Endothelial cell of umbilical vein (primary cell): ENCODE results near the gene ESYT3. TPM values are rescaled to one million over a fixed set of nuclear protein-coding genes. Genes with fewer than 3 reads are reported as not detected.

Source experiments
- BruUV-seq: library from RNA; stranded (reverse); fragments of 400-500 nt; replicated peaks from 2 replicates; lab custom pipeline; 2021; lab: Mats Ljungman, UMichigan
- CTCF ChIA-PET: fragments of 300-600, 350-600 bp; sonication (Branson Sonifier 250); formaldehyde crosslinking; loops from one replicate; lab custom pipeline; 2021; ENCODE audit warnings: antibody characterized with exemption, inconsistent platforms; lab: Charles Lee
- POLR2A ChIA-PET: fragments of 300-600, 350-600 bp; sonication (Branson Sonifier 250); formaldehyde crosslinking; loops from one replicate; lab custom pipeline; 2021; ENCODE audit warnings: antibody characterized with exemption, inconsistent platforms; lab: Charles Lee
- DNase-seq: peaks from one replicate; pipeline ENCODE4 v3.0.0-alpha.2; 2011; ENCODE audit warnings: low read depth, low spot score
- FAIRE-seq: peaks from 2 replicates; lab custom pipeline; 2011; peaks lifted over from hg19 to GRCh38; lab: Jason Lieb, UNC
- H2AFZ ChIP-seq: 2 replicates; pipeline ENCODE4 v1.6.0; 2012; ENCODE audit warnings: low read depth, low read length, control low read depth, inconsistent platforms
- H3K27ac ChIP-seq: 2 replicates; pipeline ENCODE4 v1.5.1; 2011; ENCODE audit warnings: low read depth, mild to moderate bottlenecking, control low read depth, low read length, moderate library complexity; ENCODE audit not compliant: insufficient read depth
- H3K27me3 ChIP-seq, 2 experiments: 2 replicates each; pipeline versions ENCODE4 v1.6.0 to v1.6.1; 2011; ENCODE audit warnings: low read length in 2 of 2, mixed read lengths in 1 of 2; ENCODE audit not compliant: control insufficient read depth in 2 of 2, insufficient read depth in 2 of 2
- H3K36me3 ChIP-seq, 2 experiments: 2 replicates in 1 of 2; 3 replicates in 1 of 2; pipeline ENCODE4 v1.5.1; 2011; ENCODE audit warnings: low read length in 2 of 2, mild to moderate bottlenecking in 1 of 2, moderate library complexity in 1 of 2; ENCODE audit not compliant: control insufficient read depth in 2 of 2, insufficient read depth in 2 of 2; ENCODE audit errors: extremely low read depth in 1 of 2
- H3K4me1 ChIP-seq: 3 replicates; pipeline ENCODE4 v1.5.1; 2011; ENCODE audit warnings: mild to moderate bottlenecking, low read length; ENCODE audit not compliant: control insufficient read depth, insufficient read depth; ENCODE audit errors: extremely low read depth
- H3K4me2 ChIP-seq: 2 replicates; pipeline ENCODE4 v1.6.1; 2011; ENCODE audit warnings: low read length, control low read depth, mixed read lengths; ENCODE audit not compliant: insufficient read depth
- H3K4me3 ChIP-seq, 3 experiments: fragments of 200-600 bp in 1 of 3; sonication (generic), shearing (Covaris generic) in 1 of 3; replicated peaks in 1 of 3; 2 replicates each; pipeline ENCODE4 v1.5.1; 2011 to 2016; ENCODE audit warnings: control low read depth in 3 of 3, low read length in 3 of 3, mild to moderate bottlenecking in 2 of 3, inconsistent platforms in 1 of 3, low read depth in 1 of 3, moderate library complexity in 1 of 3; ENCODE audit not compliant: insufficient read depth in 1 of 3
- H3K79me2 ChIP-seq: 2 replicates; pipeline ENCODE4 v1.6.0; 2012; ENCODE audit warnings: low read length, inconsistent platforms; ENCODE audit not compliant: control insufficient read depth, insufficient read depth
- H3K9ac ChIP-seq: replicated peaks from 2 replicates; pipeline ENCODE3; 2011; ENCODE audit warnings: low read length, control low read depth; ENCODE audit not compliant: insufficient read depth; ENCODE audit errors: extremely low read depth
- H3K9me1 ChIP-seq: replicated peaks from 3 replicates; pipeline ENCODE4 v1.6.0; 2011; ENCODE audit warnings: mild to moderate bottlenecking, low read length; ENCODE audit not compliant: control insufficient read depth, insufficient read depth; ENCODE audit errors: extremely low read depth
- H3K9me3 ChIP-seq: replicated peaks from 2 replicates; pipeline ENCODE4 v1.5.1; 2012; ENCODE audit warnings: low read length, inconsistent platforms; ENCODE audit not compliant: control insufficient read depth, insufficient read depth
- H4K20me1 ChIP-seq: replicated peaks from 2 replicates; pipeline ENCODE3; 2011; ENCODE audit warnings: mild to moderate bottlenecking, low read length; ENCODE audit not compliant: control insufficient read depth, insufficient read depth; ENCODE audit errors: extremely low read depth
- EZH2 ChIP-seq: IDR thresholded peaks from 2 replicates; pipeline ENCODE4 v1.6.1; 2012; ENCODE audit warnings: borderline replicate concordance, low read depth, mild to moderate bottlenecking, moderate library complexity, low read length, inconsistent platforms; ENCODE audit not compliant: severe bottlenecking
- FOS ChIP-seq: IDR thresholded peaks from 2 replicates; pipeline ENCODE4 v1.6.1; 2011; ENCODE audit warnings: mild to moderate bottlenecking, low read length, moderate library complexity, borderline replicate concordance; ENCODE audit not compliant: insufficient read depth
- JUN ChIP-seq: IDR thresholded peaks from 2 replicates; pipeline ENCODE4 v1.6.1; 2011; ENCODE audit warnings: borderline replicate concordance, low read depth; ENCODE audit not compliant: insufficient read length, insufficient read depth
- POLR2A ChIP-seq: IDR thresholded peaks from 2 replicates; pipeline ENCODE4 v1.6.1; 2012; ENCODE audit warnings: low read depth, mild to moderate bottlenecking, control low read depth, low read length
- dilution Hi-C: fragments of 300-500 bp; cut with MboI; formaldehyde crosslinking; loops from one replicate; pipeline ENCODE4 v1.15.0; 2019; ENCODE audit warnings: low sequenced_read_pairs; ENCODE audit not compliant: extremely low pct_ligation_motif_present
- intact Hi-C: fragments of 100-400 bp; cut with micrococcal nuclease; formaldehyde crosslinking; loops from one replicate; pipeline ENCODE4 v1.10.0; 2022
- polyA plus RNA-seq, 4 experiments: library from polyadenylated mRNA; depleted of rRNA in 3 of 4; stranded (reverse) in 3 of 4; unstranded in 1 of 4; fragments of >200 nt; gene quantifications; 2 replicates each; pipeline versions ENCODE4 v1.2.1 to v1.2.3, GENCODE V29; 2011 to 2012; ENCODE audit warnings: missing spikeins in 1 of 4
- total RNA-seq: library from RNA; stranded (reverse); gene quantifications from 2 replicates; pipeline ENCODE4 v1.2.3, GENCODE V29; 2021
- TF ChIP-seq, protein P1 (sequence below): IDR thresholded peaks from 2 replicates; pipeline ENCODE4 v1.6.1; 2011; ENCODE audit not compliant: insufficient read depth, insufficient read length
- TF ChIP-seq, protein P2 (sequence below), 2 donors: IDR thresholded peaks; 1 replicate in 1 of 2; 2 replicates in 1 of 2; pipeline ENCODE4 v1.5.1; 2011; ENCODE audit warnings: low read length in 2 of 2, mild to moderate bottlenecking in 2 of 2, moderate library complexity in 2 of 2, control low read depth in 1 of 2, inconsistent platforms in 1 of 2, low read depth in 1 of 2; ENCODE audit not compliant: insufficient read depth in 1 of 2; ENCODE audit errors: extremely low read depth in 1 of 2

ESYT3 gene
- total and polyA plus RNA-seq, 2 donors (not counting 3 experiments of a cell fraction or from before 2014, with no cell fraction given) = not detected

DNA sequence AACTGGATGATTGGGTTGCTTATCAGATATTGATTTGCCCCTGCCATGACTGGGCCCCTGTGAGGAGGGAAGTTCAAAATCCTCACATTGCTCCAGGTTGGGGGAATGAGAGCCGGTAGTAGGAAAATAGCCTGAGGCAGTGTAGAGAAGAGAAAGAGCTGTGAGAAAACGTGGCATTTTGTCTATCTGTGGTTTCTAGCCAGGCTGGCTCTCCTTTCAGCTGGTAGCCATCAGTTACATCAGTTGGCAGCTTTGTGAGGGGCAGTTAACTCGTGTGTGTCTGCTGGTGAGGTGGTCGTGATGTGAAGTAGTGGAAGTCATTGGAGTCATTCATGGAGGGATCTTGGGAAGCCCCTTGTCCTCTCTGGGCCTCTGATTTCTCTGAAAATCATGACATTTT is 5.2 kb downstream of the ESYT3 start:
- Histone ChIP-seq H3K27me3 (peaks cover 20 to 22% of the 10 kb centered on the region in 2 experiments), H3K36me3 (no peaks in the 10 kb centered on the region), H3K9me3 (no peaks in the 10 kb centered on the region), H3K4me2 (no peak overlapping the region), H3K9me1 (no peaks in the 10 kb centered on the region), H3K4me3 (no peak overlapping the region), H2AFZ (no peak overlapping the region), H3K9ac (no peak overlapping the region), H3K4me1 (peaks cover 7% of the 10 kb centered on the region), H3K79me2 (no peaks in the 10 kb centered on the region), H4K20me1 (no peaks in the 10 kb centered on the region), H3K27ac (no peak overlapping the region)
- no peak for DNase-seq
- ChIA-PET POLR2A (no interaction called here), CTCF (interaction anchor here (2.2 kb wide), 1 partner anchor 484 kb away, joined by 7 read pairs; no protein-coding TSS in a partner anchor)
- FAIRE-seq = no peak
- intact Hi-C loops (no loop called here), dilution Hi-C loops (no loop called here)
- TF ChIP-seq, protein P1, sequence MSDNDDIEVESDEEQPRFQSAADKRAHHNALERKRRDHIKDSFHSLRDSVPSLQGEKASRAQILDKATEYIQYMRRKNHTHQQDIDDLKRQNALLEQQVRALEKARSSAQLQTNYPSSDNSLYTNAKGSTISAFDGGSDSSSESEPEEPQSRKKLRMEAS = no peak
- TF ChIP-seq EZH2 (no peak), JUN (no peak), POLR2A (no peak), FOS (no peak)
- TF ChIP-seq, protein P2, sequence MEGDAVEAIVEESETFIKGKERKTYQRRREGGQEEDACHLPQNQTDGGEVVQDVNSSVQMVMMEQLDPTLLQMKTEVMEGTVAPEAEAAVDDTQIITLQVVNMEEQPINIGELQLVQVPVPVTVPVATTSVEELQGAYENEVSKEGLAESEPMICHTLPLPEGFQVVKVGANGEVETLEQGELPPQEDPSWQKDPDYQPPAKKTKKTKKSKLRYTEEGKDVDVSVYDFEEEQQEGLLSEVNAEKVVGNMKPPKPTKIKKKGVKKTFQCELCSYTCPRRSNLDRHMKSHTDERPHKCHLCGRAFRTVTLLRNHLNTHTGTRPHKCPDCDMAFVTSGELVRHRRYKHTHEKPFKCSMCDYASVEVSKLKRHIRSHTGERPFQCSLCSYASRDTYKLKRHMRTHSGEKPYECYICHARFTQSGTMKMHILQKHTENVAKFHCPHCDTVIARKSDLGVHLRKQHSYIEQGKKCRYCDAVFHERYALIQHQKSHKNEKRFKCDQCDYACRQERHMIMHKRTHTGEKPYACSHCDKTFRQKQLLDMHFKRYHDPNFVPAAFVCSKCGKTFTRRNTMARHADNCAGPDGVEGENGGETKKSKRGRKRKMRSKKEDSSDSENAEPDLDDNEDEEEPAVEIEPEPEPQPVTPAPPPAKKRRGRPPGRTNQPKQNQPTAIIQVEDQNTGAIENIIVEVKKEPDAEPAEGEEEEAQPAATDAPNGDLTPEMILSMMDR (IDR thresholded peaks at IDR 0.05; ENCODE audit: extremely low read depth in 1 of 2, insufficient read depth in 1 of 2, low read depth in 1 of 2, low read length in 2 of 2) = no peak
- no TSS peak for BruUV-seq
